GM19239 (cell line): ENCODE measurements around the gene IL17RC.
"Not testable (repeated sequence)": the region's sequence is repeated elsewhere in the genome, so short reads cannot be mapped to it uniquely, and the experiment has no call there.

ENCODE experiments used
- DNase-seq: peaks from one replicate; pipeline ENCODE4 v3.0.0; 2011; ENCODE audit warnings: low spot score; ENCODE audit not compliant: insufficient read length
- FAIRE-seq: peaks from 2 replicates; lab custom pipeline; 2011; peaks lifted over from hg19 to GRCh38; lab: Jason Lieb, UNC

IL17RC gene

GRCh38 chr3:9891072-9891622, 25.8 kb upstream of the IL17RC start:
- FAIRE-seq = no peak

DNA sequence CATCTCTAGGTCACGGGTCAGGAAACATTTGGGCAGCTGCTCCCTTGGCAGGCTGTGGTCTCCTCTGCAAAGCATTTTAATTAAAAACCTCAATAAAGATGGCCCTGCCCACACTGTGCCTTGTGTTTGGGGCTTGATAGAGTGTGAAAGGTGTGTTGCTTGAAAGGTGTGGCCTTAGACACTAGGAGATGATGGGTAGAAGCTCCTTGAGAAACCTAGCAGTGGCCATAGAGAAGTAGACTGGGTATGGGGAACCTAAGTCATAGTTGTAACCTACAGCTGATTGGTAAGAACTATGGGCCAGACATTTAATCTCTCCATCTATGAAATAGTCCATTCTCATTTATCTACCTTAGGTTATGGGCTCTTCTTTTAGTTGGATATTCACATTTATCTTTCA, 23.2 kb upstream of the IL17RC start:
- FAIRE-seq (no peak), DNase-seq (no peak)

More at GRCh38 chr3:9891072-9891622, 25.8 kb upstream of the IL17RC start:
- DNase-seq = no peak

DNA sequence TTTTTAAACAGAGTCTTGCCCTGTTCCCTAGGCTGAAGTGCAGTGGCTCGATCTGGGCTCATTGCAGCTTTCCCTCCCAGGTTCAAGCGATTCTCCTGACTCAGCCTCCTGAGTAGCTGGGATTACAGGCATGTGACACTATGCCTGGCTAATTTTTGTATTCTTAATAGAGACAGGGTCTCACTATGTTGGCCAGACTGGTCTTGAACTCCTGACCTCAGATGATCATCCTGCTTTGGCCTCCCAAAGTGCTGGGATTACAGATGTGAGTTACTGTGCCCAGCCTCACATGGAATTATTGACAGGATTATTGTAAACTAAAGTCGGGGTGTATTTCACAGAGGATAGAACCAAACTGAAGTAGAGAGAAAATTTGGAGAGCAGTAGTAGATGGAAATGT, 21.2 kb upstream of the IL17RC start:
- not testable (repeated sequence) for DNase-seq
- FAIRE-seq = peak; percentile 26

DNA sequence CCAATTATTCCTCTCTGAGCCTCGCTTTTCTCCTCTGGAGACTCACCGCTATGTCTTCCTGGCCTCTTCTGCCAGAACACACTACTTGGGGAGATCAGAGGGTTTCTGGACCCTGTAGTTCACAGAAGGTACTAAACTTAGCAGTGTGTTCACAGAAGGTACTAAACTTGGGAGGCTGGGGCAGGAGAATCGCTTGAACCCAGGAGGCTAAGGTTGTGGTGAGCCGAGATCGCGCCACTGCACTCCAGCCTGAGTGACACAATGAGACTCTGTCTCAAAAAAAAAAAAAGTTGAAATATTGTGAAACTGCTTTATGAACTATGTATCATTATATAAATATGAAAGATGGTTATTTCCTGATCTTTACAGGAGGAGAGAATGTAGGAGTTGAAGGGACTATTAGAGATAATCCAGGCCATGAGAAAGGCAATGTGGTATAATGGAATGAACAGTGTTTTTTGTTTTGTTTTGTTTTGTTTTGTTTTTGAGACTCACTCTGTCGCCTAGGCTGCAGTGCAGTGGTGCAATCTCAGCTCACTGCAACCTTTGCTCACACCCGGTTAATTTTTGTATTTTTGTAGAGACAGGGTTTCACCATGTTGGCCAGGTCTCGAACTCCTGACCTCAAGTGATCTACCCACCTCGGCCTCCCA, 20.0 kb upstream of the IL17RC start:
- FAIRE-seq, DNase-seq: not testable (repeated sequence)

DNA sequence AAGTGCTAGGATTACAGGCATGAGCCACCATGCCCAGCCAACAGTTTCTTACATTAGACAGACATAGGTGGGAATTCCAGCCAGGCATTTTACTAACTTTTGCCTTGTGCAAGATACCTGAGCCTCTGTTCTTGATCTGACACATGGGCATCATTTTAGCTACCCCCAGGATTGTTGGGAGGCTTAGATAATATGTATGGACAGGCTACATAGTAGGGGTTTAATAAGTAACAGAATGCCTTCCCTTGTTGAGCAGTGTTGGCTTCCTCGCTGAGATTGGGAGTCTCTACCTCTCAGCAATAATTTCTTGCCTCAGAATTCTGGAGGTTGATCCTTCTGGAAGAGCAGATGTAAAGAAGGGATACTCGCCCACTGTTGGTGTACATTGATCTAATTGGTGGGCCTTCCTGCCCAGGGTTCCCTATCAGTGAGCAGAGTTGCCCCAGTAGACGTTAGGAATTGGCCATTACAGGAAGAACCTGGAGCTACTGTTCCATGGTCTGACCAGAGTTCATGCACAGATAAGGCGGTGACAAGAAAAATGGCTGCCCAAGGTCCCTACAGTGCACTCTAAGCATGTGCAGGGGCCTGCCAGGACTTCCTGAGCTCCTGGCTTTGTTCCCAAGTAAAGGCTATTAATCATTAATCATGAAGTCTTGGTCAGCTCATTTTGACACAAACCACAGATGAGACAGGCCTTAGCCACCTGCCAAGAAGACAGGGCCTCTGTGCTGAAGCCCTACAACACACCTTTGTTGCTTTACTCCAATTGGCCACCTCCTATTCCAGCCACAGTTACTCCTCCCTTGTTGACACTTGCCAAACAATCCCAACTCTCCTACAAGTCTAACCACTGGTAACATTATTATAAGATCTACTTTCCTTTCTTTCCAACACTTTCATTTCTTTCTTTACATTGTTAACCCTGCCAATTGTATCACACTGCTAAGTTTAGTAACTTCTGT, 19.2 kb upstream of the IL17RC start:
- peak; percentile 52 for FAIRE-seq
- DNase-seq = no peak

DNA sequence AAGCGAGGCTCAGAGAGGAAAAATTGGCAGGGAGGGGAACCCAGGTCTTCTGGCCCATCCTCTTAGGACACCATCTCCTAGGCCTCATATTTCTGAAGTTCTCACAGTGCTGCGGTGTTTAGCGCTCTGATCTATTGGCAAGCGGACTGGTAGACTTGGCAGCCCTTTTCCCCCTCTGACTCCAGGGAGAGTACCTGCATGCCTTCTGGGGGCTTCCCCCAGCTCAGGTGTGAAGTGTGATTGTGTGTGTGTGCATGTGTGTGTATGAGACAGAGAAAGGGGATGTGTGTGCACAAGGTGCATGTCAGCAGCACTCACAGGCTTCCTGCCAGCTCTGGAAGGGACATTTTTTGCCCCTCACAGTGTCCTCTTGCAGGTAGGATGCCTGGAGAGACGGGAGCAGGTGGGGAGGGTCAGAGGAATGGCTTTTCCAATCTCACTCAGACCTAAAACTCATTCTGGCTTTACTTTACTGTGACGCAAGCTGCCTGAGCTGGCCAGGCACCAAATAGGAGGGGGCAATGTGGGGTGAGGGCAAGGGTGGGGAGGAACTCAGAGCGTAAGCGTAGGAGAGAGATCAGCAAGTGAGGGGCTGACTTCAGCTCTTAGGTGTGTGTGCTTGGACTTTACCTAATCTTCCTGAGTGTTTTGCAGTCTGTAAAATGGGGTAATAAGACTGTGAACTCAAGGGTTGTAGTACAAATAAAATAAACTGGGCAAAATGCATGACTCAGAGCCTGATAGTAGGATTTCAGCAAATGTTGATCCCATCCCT, 18.2 kb upstream of the IL17RC start:
- DNase-seq (no peak), FAIRE-seq (no peak)

GRCh38 chr3:9899289-9899791, 17.6 kb upstream of the IL17RC start:
- FAIRE-seq (no peak), DNase-seq (no peak)

DNA sequence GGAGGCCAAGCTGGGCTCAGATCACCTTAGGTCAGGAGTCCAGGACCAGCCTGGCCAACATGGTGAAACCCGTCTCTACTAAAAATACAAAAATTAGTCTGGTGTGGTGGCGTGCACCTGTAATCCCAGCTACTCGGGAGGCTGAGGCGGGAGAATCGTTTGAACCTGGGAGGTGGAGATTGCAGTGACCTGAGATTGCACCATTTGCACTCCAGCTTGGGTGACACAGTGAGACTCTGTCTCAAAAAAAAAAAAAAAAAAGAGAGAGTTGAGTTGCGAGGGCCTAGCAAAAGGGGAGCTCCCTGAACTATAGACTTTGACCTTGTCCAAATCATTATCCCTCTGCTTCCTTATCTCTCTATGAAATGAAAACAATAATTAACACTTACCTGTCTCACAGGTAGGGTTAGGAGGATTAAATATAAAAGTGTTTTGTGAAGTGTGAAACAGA, 15.9 kb upstream of the IL17RC start:
- FAIRE-seq, DNase-seq: not testable (repeated sequence)

- no peak for DNase-seq
- FAIRE-seq = no peak
These were observed 14.9 kb upstream of the IL17RC start for GRCh38 chr3:9901967-9902366.

GRCh38 chr3:9902372-9903237, 14.3 kb upstream of the IL17RC start, which contains the start of gene IL17RE:
Gene IL17RE, plus strand, starts transcription at chr3:9902848. Its CDS starts 85 bp downstream, at chr3:9902933.
- no peak for FAIRE-seq

DNA sequence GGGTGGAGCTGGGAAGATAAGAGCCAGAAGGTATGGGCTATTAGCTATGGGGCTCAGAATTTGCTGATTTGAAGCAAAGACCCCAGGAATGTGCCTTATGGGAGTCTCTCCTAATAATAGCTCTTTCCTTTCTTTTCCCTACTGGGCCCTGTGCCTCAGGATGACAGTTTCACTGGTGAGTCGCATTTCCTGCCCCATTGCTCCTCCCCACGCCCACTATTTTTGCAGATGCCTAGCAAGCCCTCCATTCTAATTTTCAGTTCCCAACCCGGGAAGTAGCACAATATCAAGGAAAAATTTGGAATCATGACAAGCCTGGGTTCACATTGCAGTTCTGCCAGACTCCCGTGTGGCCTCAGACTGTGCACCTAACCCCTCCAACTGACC, 13.7 kb upstream of the IL17RC start:
- FAIRE-seq (no peak), DNase-seq (no peak)

More at GRCh38 chr3:9902372-9903237, 14.3 kb upstream of the IL17RC start, which contains the start of gene IL17RE:
- no peak for DNase-seq

GRCh38 chr3:9903904-9904303, 13.0 kb upstream of the IL17RC start:
- FAIRE-seq (no peak), DNase-seq (no peak)

GRCh38 chr3:9906480-9906879, 10.4 kb upstream of the IL17RC start:
- no peak for FAIRE-seq
- no peak for DNase-seq

DNA sequence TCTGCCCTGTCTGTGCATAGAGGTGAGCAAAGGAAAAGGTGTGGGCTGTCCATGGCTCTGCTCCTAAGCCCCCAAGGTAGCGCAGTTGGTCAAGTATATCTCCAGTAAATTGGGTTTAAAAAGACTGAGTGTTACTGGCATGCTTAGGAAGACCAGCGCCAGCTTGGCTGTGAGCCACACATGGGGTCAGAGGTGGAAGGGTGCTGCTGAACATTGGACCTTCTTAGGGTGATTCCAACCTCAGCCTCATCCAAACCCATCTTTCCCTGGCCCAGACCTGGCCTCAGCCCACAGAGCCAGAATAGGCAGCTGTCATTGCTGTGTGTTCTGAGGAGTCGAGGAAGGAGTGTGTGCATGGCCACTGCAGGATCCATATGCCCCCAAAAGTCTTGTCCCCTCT, 8.6 kb upstream of the IL17RC start:
- FAIRE-seq (no peak), DNase-seq (no peak)

DNA sequence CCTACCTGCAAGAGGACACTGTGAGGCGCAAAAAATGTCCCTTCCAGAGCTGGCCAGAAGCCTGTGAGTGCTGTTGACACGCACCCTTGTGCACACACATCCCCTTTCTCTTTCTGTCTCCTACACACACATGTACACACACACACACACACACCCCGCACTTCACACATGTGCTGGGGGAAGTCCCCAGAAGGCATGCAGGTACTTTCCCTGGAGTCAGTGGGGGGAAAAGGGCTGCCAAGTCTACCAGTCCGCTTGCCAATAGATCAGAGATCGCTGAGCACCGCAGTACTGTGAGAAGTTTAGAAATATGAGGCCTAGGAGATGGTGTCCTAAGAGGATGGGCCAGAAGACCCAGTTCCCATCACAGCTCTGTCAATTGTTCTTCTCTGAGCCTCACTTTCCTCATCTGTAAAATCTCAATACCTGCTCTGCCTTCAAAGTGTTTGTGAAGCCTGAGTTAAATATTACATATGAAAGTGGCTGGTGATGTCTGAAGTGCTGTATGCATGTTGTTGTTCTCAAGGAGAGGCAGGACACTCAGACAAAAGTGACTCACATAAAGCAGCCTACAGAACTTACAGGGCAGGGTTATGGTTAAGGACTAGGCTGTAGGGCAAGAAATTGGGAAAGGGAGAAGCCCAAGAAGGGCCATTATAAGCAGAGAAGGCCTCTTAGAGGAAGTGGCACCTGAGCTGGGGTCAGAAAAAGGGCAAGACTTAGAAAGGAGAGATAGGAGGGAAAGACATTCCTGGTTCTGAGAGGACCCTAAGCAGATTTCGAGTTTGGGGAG, 7.5 kb upstream of the IL17RC start:
- DNase-seq (no peak), FAIRE-seq (no peak)

DNA sequence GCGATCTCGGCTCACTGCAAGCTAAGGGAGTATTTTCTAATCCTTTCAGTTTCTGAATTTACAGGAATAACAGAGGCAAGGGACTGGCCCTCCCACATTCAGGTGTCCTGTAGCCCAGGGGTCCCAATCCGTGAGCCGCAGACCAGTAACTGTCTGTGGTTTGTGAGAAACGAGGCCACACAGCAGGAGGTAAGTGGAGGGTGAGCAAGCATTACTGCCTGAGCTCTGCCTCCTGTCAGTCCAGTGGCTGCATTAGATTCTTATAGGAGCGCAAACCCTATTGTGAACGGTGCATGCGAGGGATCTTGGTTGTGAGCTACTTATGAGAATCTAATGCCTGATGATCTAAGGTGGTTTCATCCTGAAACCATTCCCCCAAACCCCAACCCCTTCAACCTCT, 5.0 kb upstream of the IL17RC start:
- FAIRE-seq = no peak
- no peak for DNase-seq

DNA sequence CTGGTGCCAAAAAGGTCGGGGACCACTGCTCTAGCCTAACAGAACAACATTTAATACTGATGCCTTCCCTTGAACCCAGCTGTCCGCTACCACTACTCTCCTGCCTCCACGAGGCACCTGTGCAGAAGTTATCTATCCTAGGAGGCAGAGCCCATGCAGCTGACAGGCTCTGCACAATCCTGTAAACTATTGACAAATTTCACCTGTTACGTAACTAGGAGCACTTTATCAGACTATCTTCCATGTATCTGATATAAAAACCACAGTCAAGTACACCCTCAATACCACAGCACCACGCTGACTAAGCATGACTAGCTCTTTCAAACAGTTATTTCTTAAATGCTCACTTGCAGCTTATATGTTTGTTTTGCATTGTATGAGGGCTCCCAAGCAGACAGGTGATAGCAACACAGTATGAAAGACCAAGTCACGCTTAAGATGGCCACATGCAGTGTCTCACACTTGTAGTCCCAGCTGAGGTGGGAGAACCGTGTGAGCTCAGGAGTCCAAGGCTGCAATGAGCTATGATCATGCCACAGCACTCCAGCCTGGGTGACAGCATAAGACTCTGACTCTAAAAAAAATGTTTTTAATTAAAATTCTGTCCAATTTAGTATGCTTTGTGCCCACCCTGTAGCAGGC, 4.5 kb upstream of the IL17RC start:
- FAIRE-seq (no peak), DNase-seq (no peak)

GRCh38 chr3:9913601-9914000, 3.3 kb upstream of the IL17RC start:
- FAIRE-seq (no peak), DNase-seq (no peak)
